HEK293 (cell line): ENCODE data around the gene CFAP73.

ENCODE experiments used
- BCL11A ChIP-seq: fragments of 450-650 bp; formaldehyde crosslinking; IDR thresholded peaks from 2 replicates; pipeline ENCODE4 v1.5.1; 2016; ENCODE audit warnings: low read depth, missing biosample characterization, missing genetic modification characterization
- MZF1 ChIP-seq: fragments of 450-650 bp; formaldehyde crosslinking; IDR thresholded peaks from 2 replicates; pipeline ENCODE4 v1.5.1; 2017; ENCODE audit warnings: missing biosample characterization, missing genetic modification characterization, borderline replicate concordance
- PRDM4 ChIP-seq: fragments of 450-650 bp; formaldehyde crosslinking; IDR thresholded peaks from 2 replicates; pipeline ENCODE4 v1.5.1; 2017; ENCODE audit warnings: missing biosample characterization, missing genetic modification characterization
- TRIM28 ChIP-seq: IDR thresholded peaks from 2 replicates; pipeline ENCODE4 v1.6.1; 2011; ENCODE audit warnings: low read length, control low read depth, borderline replicate concordance
- YY1 ChIP-seq: fragments of 450-650 bp; formaldehyde crosslinking; IDR thresholded peaks from 2 replicates; pipeline ENCODE4 v1.5.1; 2018; ENCODE audit warnings: missing biosample characterization, missing genetic modification characterization
- ZBTB26 ChIP-seq: fragments of 450-650 bp; formaldehyde crosslinking; optimal IDR thresholded peaks from 2 replicates; pipeline ENCODE3; 2016; ENCODE audit warnings: missing biosample characterization, mild to moderate bottlenecking, missing genetic modification characterization
- ZBTB48 ChIP-seq: fragments of 450-650 bp; formaldehyde crosslinking; IDR thresholded peaks from 2 replicates; pipeline ENCODE4 v1.5.1; 2016; ENCODE audit warnings: missing biosample characterization, missing genetic modification characterization
- ZIC2 ChIP-seq: fragments of 450-650 bp; formaldehyde crosslinking; IDR thresholded peaks from 2 replicates; pipeline ENCODE4 v1.5.1; 2016; ENCODE audit warnings: missing biosample characterization, missing genetic modification characterization
- ZNF10 ChIP-seq: fragments of 450-650 bp; formaldehyde crosslinking; IDR thresholded peaks from 2 replicates; pipeline ENCODE4 v1.5.1; 2017; ENCODE audit warnings: missing biosample characterization, missing genetic modification characterization
- ZNF140 ChIP-seq: fragments of 450-650 bp; formaldehyde crosslinking; IDR thresholded peaks from 2 replicates; pipeline ENCODE4 v1.5.1; 2016; ENCODE audit warnings: missing biosample characterization, missing genetic modification characterization
- ZNF174 ChIP-seq: fragments of 450-650 bp; formaldehyde crosslinking; IDR thresholded peaks from 2 replicates; pipeline ENCODE4 v1.5.0; 2017; ENCODE audit warnings: missing biosample characterization, mild to moderate bottlenecking, missing genetic modification characterization
- ZNF184 ChIP-seq: fragments of 450-650 bp; IDR thresholded peaks from 2 replicates; pipeline ENCODE4 v1.5.1; 2018; ENCODE audit warnings: missing biosample characterization, mild to moderate bottlenecking, missing genetic modification characterization
- ZNF274 ChIP-seq, 2 experiments: fragments of 200-500 bp in 1 of 2; fragments of 450-650 bp in 1 of 2; sonication (Bioruptor generic) in 1 of 2; formaldehyde crosslinking in 1 of 2; IDR thresholded peaks; 2 replicates each; pipeline versions ENCODE4 v1.5.1 to v1.6.1; 2014 to 2016; ENCODE audit warnings: borderline replicate concordance in 1 of 2, inconsistent platforms in 1 of 2, low read length in 1 of 2, missing biosample characterization in 1 of 2, missing genetic modification characterization in 1 of 2
- ZNF311 ChIP-seq: fragments of 450-650 bp; formaldehyde crosslinking; IDR thresholded peaks from 2 replicates; pipeline ENCODE4 v1.5.1; 2017; ENCODE audit warnings: missing biosample characterization, missing genetic modification characterization, borderline replicate concordance
- ZNF341 ChIP-seq: fragments of 450-650 bp; formaldehyde crosslinking; IDR thresholded peaks from 2 replicates; pipeline ENCODE4; 2016; ENCODE audit warnings: low read depth, missing biosample characterization, missing genetic modification characterization
- ZNF37A ChIP-seq: fragments of 450-650 bp; IDR thresholded peaks from 2 replicates; pipeline ENCODE4 v1.5.1; 2018; ENCODE audit warnings: missing biosample characterization, missing genetic modification characterization
- ZNF610 ChIP-seq: fragments of 450-650 bp; formaldehyde crosslinking; IDR thresholded peaks from 2 replicates; pipeline ENCODE4 v1.5.1; 2016; ENCODE audit warnings: missing biosample characterization, missing genetic modification characterization, borderline replicate concordance
- ZNF629 ChIP-seq: fragments of 450-650 bp; formaldehyde crosslinking; IDR thresholded peaks from 2 replicates; pipeline ENCODE4 v1.5.1; 2017; ENCODE audit warnings: missing biosample characterization, missing genetic modification characterization
- ZNF670 ChIP-seq: fragments of 450-650 bp; formaldehyde crosslinking; IDR thresholded peaks from 2 replicates; pipeline ENCODE4 v1.5.1; 2016; ENCODE audit warnings: missing biosample characterization, missing genetic modification characterization, low read depth
- ZNF791 ChIP-seq: fragments of 450-650 bp; formaldehyde crosslinking; IDR thresholded peaks from 2 replicates; pipeline ENCODE4 v1.5.1; 2016; ENCODE audit warnings: missing biosample characterization, missing genetic modification characterization
- ZXDB ChIP-seq: fragments of 450-650 bp; formaldehyde crosslinking; IDR thresholded peaks from 2 replicates; pipeline ENCODE4 v1.5.1; 2016; ENCODE audit warnings: missing biosample characterization, missing genetic modification characterization
- TF ChIP-seq, protein P1 (sequence below): fragments of 450-650 bp; formaldehyde crosslinking; IDR thresholded peaks from 2 replicates; pipeline ENCODE4 v1.5.1; 2017; ENCODE audit warnings: missing biosample characterization, missing genetic modification characterization
- TF ChIP-seq, protein P2 (sequence below): fragments of 450-650 bp; formaldehyde crosslinking; IDR thresholded peaks from 2 replicates; pipeline ENCODE4 v1.5.1; 2016; ENCODE audit warnings: missing biosample characterization, missing genetic modification characterization
- TF ChIP-seq, protein P3 (sequence below): fragments of 450-650 bp; formaldehyde crosslinking; IDR thresholded peaks from 2 replicates; pipeline ENCODE4 v1.5.0; 2017; ENCODE audit warnings: missing biosample characterization, missing genetic modification characterization, borderline replicate concordance
- TF ChIP-seq, protein P4 (sequence below): fragments of 450-650 bp; formaldehyde crosslinking; IDR thresholded peaks from 2 replicates; pipeline ENCODE4 v1.5.1; 2016; ENCODE audit warnings: missing biosample characterization, missing genetic modification characterization, borderline replicate concordance

The CFAP73 gene

DNA sequence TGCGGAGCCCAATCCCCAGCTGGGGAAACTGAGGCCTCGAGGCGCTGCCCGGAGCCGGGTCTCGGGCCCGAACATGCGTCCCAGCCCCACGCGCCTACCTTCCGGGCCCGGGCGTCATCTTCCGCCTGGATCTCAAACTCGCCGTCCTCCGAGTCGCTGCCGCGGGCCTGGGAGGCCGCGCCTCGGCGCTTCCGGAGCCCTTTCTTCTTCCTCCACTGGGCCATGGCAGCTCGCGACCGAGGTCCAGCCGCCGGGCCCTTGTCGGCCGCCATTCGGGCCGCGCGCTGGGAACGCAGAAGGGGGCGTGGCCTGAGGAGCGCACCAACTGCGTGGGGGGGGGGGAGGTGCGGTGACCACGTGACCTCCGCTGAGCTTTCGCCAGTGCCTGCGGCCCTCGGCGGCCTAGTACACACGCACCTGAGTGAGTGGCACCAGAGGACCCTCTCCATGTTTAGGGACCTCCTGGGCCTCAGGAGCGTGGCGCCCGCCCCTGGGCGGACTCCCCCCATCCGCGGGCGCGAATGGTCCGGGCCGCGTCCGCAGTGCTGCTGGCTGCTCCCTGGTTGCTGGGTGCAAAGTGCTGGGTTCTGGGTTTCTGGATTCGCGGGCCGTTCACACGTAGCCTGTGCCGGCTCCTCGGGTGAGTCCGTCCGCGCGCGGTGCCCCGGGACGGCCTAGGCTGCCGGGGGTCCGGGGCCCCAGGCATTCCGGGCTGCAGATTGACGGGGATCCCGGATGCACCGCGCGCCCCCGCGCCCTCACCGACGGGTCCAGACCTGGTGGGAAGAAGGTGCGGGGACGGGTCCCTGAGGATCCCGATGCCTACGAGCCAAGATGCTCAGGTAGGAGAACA is 35.9 kb downstream of the CFAP73 start, which contains the start of the genes DDX54 and RITA1 (continued):
- TF ChIP-seq ZNF341 (tag by site-specific recombination) (peak; percentile 38), ZNF670 (tag by site-specific recombination) (no peak), YY1 (tag by site-specific recombination) (peak; percentile 97), ZNF140 (tag by site-specific recombination) (no peak), ZIC2 (peak; percentile 82), ZNF629 (tag by site-specific recombination) (peak; percentile 75), TRIM28 (peak; percentile 81; the same call in 1 of the 2 replicates), ZNF174 (tag by site-specific recombination) (no peak), ZNF311 (tag by site-specific recombination) (no peak), MZF1 (0 out of 2 replicates have a peak, but pooled peaks have one; percentile 16), BCL11A (tag by site-specific recombination) (no peak), ZNF274 (IDR thresholded peaks at IDR 0.05; ENCODE audit: low read length) (no peak), ZNF274 (tag by site-specific recombination; IDR thresholded peaks at IDR 0.05; ENCODE audit: borderline replicate concordance) (no peak), ZBTB26 (tag by site-specific recombination) (peak; percentile 93), ZNF37A (tag by site-specific recombination) (no peak), ZNF10 (tag by site-specific recombination) (peak; percentile 46; the same call in 1 of the 2 replicates), ZXDB (tag by site-specific recombination) (peak; percentile 96), ZBTB48 (peak; percentile 100), ZNF791 (no peak), PRDM4 (peak; percentile 62; the same call in 1 of the 2 replicates), ZNF184 (tag by site-specific recombination) (no peak), ZNF610 (peak; percentile 78)
- TF ChIP-seq, protein P1, sequence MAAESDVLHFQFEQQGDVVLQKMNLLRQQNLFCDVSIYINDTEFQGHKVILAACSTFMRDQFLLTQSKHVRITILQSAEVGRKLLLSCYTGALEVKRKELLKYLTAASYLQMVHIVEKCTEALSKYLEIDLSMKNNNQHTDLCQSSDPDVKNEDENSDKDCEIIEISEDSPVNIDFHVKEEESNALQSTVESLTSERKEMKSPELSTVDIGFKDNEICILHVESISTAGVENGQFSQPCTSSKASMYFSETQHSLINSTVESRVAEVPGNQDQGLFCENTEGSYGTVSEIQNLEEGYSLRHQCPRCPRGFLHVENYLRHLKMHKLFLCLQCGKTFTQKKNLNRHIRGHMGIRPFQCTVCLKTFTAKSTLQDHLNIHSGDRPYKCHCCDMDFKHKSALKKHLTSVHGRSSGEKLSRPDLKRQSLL (tag by site-specific recombination) = no peak
- TF ChIP-seq, protein P2, sequence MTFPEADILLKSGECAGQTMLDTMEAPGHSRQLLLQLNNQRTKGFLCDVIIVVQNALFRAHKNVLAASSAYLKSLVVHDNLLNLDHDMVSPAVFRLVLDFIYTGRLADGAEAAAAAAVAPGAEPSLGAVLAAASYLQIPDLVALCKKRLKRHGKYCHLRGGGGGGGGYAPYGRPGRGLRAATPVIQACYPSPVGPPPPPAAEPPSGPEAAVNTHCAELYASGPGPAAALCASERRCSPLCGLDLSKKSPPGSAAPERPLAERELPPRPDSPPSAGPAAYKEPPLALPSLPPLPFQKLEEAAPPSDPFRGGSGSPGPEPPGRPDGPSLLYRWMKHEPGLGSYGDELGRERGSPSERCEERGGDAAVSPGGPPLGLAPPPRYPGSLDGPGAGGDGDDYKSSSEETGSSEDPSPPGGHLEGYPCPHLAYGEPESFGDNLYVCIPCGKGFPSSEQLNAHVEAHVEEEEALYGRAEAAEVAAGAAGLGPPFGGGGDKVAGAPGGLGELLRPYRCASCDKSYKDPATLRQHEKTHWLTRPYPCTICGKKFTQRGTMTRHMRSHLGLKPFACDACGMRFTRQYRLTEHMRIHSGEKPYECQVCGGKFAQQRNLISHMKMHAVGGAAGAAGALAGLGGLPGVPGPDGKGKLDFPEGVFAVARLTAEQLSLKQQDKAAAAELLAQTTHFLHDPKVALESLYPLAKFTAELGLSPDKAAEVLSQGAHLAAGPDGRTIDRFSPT (tag by site-specific recombination) = no peak; the same call in 1 of the 2 replicates
- TF ChIP-seq, protein P3, sequence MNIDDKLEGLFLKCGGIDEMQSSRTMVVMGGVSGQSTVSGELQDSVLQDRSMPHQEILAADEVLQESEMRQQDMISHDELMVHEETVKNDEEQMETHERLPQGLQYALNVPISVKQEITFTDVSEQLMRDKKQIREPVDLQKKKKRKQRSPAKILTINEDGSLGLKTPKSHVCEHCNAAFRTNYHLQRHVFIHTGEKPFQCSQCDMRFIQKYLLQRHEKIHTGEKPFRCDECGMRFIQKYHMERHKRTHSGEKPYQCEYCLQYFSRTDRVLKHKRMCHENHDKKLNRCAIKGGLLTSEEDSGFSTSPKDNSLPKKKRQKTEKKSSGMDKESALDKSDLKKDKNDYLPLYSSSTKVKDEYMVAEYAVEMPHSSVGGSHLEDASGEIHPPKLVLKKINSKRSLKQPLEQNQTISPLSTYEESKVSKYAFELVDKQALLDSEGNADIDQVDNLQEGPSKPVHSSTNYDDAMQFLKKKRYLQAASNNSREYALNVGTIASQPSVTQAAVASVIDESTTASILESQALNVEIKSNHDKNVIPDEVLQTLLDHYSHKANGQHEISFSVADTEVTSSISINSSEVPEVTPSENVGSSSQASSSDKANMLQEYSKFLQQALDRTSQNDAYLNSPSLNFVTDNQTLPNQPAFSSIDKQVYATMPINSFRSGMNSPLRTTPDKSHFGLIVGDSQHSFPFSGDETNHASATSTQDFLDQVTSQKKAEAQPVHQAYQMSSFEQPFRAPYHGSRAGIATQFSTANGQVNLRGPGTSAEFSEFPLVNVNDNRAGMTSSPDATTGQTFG (tag by site-specific recombination) = no peak
- TF ChIP-seq, protein P4, sequence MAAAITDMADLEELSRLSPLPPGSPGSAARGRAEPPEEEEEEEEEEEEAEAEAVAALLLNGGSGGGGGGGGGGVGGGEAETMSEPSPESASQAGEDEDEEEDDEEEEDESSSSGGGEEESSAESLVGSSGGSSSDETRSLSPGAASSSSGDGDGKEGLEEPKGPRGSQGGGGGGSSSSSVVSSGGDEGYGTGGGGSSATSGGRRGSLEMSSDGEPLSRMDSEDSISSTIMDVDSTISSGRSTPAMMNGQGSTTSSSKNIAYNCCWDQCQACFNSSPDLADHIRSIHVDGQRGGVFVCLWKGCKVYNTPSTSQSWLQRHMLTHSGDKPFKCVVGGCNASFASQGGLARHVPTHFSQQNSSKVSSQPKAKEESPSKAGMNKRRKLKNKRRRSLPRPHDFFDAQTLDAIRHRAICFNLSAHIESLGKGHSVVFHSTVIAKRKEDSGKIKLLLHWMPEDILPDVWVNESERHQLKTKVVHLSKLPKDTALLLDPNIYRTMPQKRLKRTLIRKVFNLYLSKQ = no peak
